Activated naive CD8-positive, alpha-beta T cell (primary cell): ENCODE measurements around the gene UNC93A.
A peak's percentile ranks its signal among the peaks of the same experiment; 100 is the strongest.
"Not testable (repeated sequence)": the region's sequence is repeated elsewhere in the genome, so short reads cannot be mapped to it uniquely, and the experiment has no call there.

ENCODE experiments used
- H3K27ac Mint-ChIP-seq: one replicate; pipeline ENCODE4 v1.8.0; 2021; ENCODE audit warnings: mixed read lengths
- H3K27me3 Mint-ChIP-seq: one replicate; pipeline ENCODE4 v1.8.0; 2021; ENCODE audit warnings: mixed read lengths
- H3K36me3 Mint-ChIP-seq: one replicate; pipeline ENCODE4 v1.8.0; 2021; ENCODE audit warnings: mixed read lengths
- H3K4me1 Mint-ChIP-seq: one replicate; pipeline ENCODE4 v1.8.0; 2021; ENCODE audit warnings: low read depth, mixed read lengths
- H3K4me3 Mint-ChIP-seq: one replicate; pipeline ENCODE4 v1.8.0; 2021; ENCODE audit warnings: mild to moderate bottlenecking, mixed read lengths
- H3K9me3 Mint-ChIP-seq: one replicate; pipeline ENCODE4 v1.8.0; 2021; ENCODE audit warnings: low read depth, mixed read lengths

Gene UNC93A

GRCh38 chr6:167349631-167350274, 58.6 kb downstream of the UNC93A start:
- Mint-ChIP-seq H3K27me3 (peaks cover 4% of the 10 kb centered on the region), H3K9me3 (peaks cover 3% of the 10 kb centered on the region), H3K27ac (peak overlapping the region; percentile 93), H3K4me3 (peak overlapping the region; percentile 91), H3K36me3 (peaks cover 4% of the 10 kb centered on the region), H3K4me1 (peaks cover 21% of the 10 kb centered on the region)

GRCh38 chr6:167350275-167350696, 59.2 kb downstream of the UNC93A start:
- H3K27ac Mint-ChIP-seq, result peak overlapping the region; percentile 93

GRCh38 chr6:167350731-167351655, 59.9 kb downstream of the UNC93A start:
- Mint-ChIP-seq H3K27ac (peak overlapping the region; percentile 93), H3K36me3 (peaks cover 4% of the 10 kb centered on the region), H3K27me3 (peaks cover 4% of the 10 kb centered on the region)

More at GRCh38 chr6:167350275-167350696, 59.2 kb downstream of the UNC93A start:
- Mint-ChIP-seq H3K36me3 (peaks cover 4% of the 10 kb centered on the region), H3K4me3 (peak overlapping the region; percentile 91), H3K4me1 (peaks cover 21% of the 10 kb centered on the region), H3K9me3 (peaks cover 3% of the 10 kb centered on the region), H3K27me3 (peaks cover 4% of the 10 kb centered on the region)

GRCh38 chr6:167351656-167352345, 60.7 kb downstream of the UNC93A start:
- H3K27ac Mint-ChIP-seq, result peak overlapping the region; percentile 72
- peaks cover 4% of the 10 kb centered on the region for H3K36me3 Mint-ChIP-seq
- peak overlapping the region; percentile 91 for H3K4me3 Mint-ChIP-seq
- peaks cover 4% of the 10 kb centered on the region for H3K27me3 Mint-ChIP-seq
- peaks cover 21% of the 10 kb centered on the region for H3K4me1 Mint-ChIP-seq
- H3K9me3 Mint-ChIP-seq, result peaks cover 3% of the 10 kb centered on the region

More at GRCh38 chr6:167350731-167351655, 59.9 kb downstream of the UNC93A start:
- Mint-ChIP-seq H3K9me3 (peaks cover 3% of the 10 kb centered on the region), H3K4me3 (peak overlapping the region; percentile 91), H3K4me1 (peaks cover 21% of the 10 kb centered on the region)

- H3K9me3 Mint-ChIP-seq, result peaks cover 3% of the 10 kb centered on the region
- H3K27me3 Mint-ChIP-seq, result peaks cover 1% of the 10 kb centered on the region
- peaks cover 1% of the 10 kb centered on the region for H3K4me1 Mint-ChIP-seq
- H3K27ac Mint-ChIP-seq, result no peak overlapping the region
- H3K4me3 Mint-ChIP-seq, result no peak overlapping the region
- H3K36me3 Mint-ChIP-seq, result peaks cover 4% of the 10 kb centered on the region
Observed at GRCh38 chr6:167356874-167357273, 65.8 kb downstream of the UNC93A start.

- not testable (repeated sequence) for H3K4me1 Mint-ChIP-seq, H3K36me3 Mint-ChIP-seq, H3K27ac Mint-ChIP-seq, H3K4me3 Mint-ChIP-seq, H3K9me3 Mint-ChIP-seq, H3K27me3 Mint-ChIP-seq
Observed at GRCh38 chr6:167358394-167358793, 67.3 kb downstream of the UNC93A start.

- not testable (repeated sequence) for H3K4me3 Mint-ChIP-seq, H3K27ac Mint-ChIP-seq, H3K9me3 Mint-ChIP-seq, H3K4me1 Mint-ChIP-seq, H3K27me3 Mint-ChIP-seq, H3K36me3 Mint-ChIP-seq
Observed at GRCh38 chr6:167361170-167361569, 70.1 kb downstream of the UNC93A start.
